Measurements from ENCODE around the gene TSPAN9. TPM values are rescaled to one million over a fixed set of nuclear protein-coding genes. Genes with fewer than 3 reads are reported as not detected.

TSPAN9 gene
- total and polyA plus RNA-seq, 10 of the 15 experiments (the other 5 are each of a cell fraction or from before 2014, with no cell fraction given): 0.03 to 1.0 (median 0.12) TPM; not detected in 5

DNA sequence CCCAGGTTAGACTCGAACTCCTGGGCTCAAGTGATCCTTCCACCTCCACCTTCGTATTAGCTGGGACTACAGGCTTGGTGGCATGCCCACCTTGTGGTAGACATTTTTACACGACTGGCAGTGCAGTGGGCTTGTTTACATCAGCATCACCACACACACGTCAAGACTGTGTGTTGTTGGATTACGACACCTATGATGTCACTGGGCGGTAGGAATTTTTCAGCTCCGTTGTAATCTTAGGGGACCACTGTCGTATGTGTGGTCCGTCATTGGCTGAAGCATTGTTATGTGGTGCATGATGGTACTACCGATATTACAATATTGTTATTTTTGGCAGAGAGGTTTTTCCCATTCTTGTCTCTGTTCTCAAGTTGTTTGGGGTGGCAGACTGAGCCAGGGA, 50.7 kb downstream of the TSPAN9 start:
- no peaks in the 10 kb centered on the region for H3K9me3 ChIP-seq (replicated peaks; ENCODE audit: control insufficient read depth, insufficient read depth, low read length)
- no peaks in the 10 kb centered on the region for H3K79me2 ChIP-seq (ENCODE audit: control insufficient read depth, insufficient read depth, low read length)
- no TSS peak for BruUV-seq (replicated peaks)
- H3K4me2 ChIP-seq (ENCODE audit: control insufficient read depth, insufficient read depth): no peak overlapping the region
- H3K36me3 ChIP-seq (ENCODE audit: control insufficient read depth in 2 of 2, insufficient read depth in 2 of 2, low read length in 1 of 2): no peaks in the 10 kb centered on the region
- ATAC-seq (no peak), DNase-seq (ENCODE audit: low read depth, low spot score) (no peak), FAIRE-seq (no peak)
- H3K9ac ChIP-seq (ENCODE audit: control insufficient read depth, insufficient read depth, low read length): no peak overlapping the region
- 45% methylated on average over 10 of the region's 10 CpGs for WGBS (ENCODE audit: insufficient coverage, insufficient replicate concordance, low lambda C conversion rate, missing lambda C conversion rate)
- H3K4me3 ChIP-seq: no peak overlapping the region
- RAD21 ChIA-PET (ENCODE audit: unreplicated experiment): no interaction called here
- intact Hi-C loops (cut with micrococcal nuclease; ENCODE audit: unreplicated experiment) (no loop called here), in situ Hi-C loops (cut with MboI) (no loop called here)
- SMC1A ChIA-PET (ENCODE audit: uncharacterized antibody, unreplicated experiment): no interaction called here
- no peak overlapping the region for H2AFZ ChIP-seq (ENCODE audit: control insufficient read depth, low read depth, low read length)
- peaks cover 2 to 5% of the 10 kb centered on the region in 2 experiments; a peak in 3 of 4 replicates for H3K27me3 ChIP-seq (replicated peaks in 1 of 2; ENCODE audit: control insufficient read depth in 2 of 2, insufficient read depth in 2 of 2, low read length in 1 of 2)
- H3K4me1 ChIP-seq (ENCODE audit: control insufficient read depth, insufficient read depth, low read length): no peaks in the 10 kb centered on the region
- no peaks in the 10 kb centered on the region for H4K20me1 ChIP-seq (ENCODE audit: control insufficient read depth, insufficient read depth)
- H3K27ac ChIP-seq (ENCODE audit: control insufficient read depth, insufficient read depth): no peak overlapping the region
- POLR2A ChIA-PET: interaction anchor here (0.6 kb wide), 1 partner anchor 158 kb away, joined by 3 read pairs; no protein-coding TSS in a partner anchor
- CTCF ChIA-PET: interaction anchor here (1.4 kb wide), 1 partner anchor 148 kb away, joined by 8 read pairs; no protein-coding TSS in a partner anchor
- TF ChIP-seq SREBF1 (IDR thresholded peaks at IDR 0.05; ENCODE audit: low read length) (no peak), NR2C2 (IDR thresholded peaks at IDR 0.05; ENCODE audit: borderline replicate concordance, control insufficient read depth, insufficient read length, low read depth) (no peak), EZH2 (IDR thresholded peaks at IDR 0.05; ENCODE audit: borderline replicate concordance, control insufficient read depth, low read depth, low read length) (no peak), IRF4 (IDR thresholded peaks at IDR 0.05; ENCODE audit: low read depth, low read length) (no peak), RBBP5 (conservative IDR thresholded peaks at IDR 0.05) (no peak), ZNF274 (IDR thresholded peaks at IDR 0.05; ENCODE audit: insufficient read depth, insufficient read length) (no peak), BMI1 (IDR thresholded peaks at IDR 0.05; ENCODE audit: borderline replicate concordance) (no peak), EP300 (IDR thresholded peaks at IDR 0.05; ENCODE audit: borderline replicate concordance in 1 of 2, control insufficient read depth in 1 of 2, low read depth in 2 of 2, low read length in 2 of 2) (no peak), SUPT20H (IDR thresholded peaks at IDR 0.05; ENCODE audit: borderline replicate concordance, control insufficient read depth, low read depth, low read length) (no peak), BACH1 (IDR thresholded peaks at IDR 0.05; ENCODE audit: borderline replicate concordance) (no peak), EED (IDR thresholded peaks at IDR 0.05; ENCODE audit: low read depth) (no peak), GATAD2B (conservative IDR thresholded peaks at IDR 0.05; ENCODE audit: low read depth) (no peak), SUZ12 (IDR thresholded peaks at IDR 0.05; ENCODE audit: unreplicated experiment) (no peak)
- TF ChIP-seq, protein P1, sequence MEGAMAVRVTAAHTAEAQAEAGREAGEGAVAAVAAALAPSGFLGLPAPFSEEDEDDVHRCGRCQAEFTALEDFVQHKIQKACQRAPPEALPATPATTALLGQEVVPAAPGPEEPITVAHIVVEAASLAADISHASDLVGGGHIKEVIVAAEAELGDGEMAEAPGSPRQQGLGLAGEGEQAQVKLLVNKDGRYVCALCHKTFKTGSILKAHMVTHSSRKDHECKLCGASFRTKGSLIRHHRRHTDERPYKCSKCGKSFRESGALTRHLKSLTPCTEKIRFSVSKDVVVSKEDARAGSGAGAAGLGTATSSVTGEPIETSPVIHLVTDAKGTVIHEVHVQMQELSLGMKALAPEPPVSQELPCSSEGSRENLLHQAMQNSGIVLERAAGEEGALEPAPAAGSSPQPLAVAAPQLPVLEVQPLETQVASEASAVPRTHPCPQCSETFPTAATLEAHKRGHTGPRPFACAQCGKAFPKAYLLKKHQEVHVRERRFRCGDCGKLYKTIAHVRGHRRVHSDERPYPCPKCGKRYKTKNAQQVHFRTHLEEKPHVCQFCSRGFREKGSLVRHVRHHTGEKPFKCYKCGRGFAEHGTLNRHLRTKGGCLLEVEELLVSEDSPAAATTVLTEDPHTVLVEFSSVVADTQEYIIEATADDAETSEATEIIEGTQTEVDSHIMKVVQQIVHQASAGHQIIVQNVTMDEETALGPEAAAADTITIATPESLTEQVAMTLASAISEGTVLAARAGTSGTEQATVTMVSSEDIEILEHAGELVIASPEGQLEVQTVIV (IDR thresholded peaks at IDR 0.05; ENCODE audit: borderline replicate concordance, partially characterized antibody): no peak
- TF ChIP-seq, protein P2, sequence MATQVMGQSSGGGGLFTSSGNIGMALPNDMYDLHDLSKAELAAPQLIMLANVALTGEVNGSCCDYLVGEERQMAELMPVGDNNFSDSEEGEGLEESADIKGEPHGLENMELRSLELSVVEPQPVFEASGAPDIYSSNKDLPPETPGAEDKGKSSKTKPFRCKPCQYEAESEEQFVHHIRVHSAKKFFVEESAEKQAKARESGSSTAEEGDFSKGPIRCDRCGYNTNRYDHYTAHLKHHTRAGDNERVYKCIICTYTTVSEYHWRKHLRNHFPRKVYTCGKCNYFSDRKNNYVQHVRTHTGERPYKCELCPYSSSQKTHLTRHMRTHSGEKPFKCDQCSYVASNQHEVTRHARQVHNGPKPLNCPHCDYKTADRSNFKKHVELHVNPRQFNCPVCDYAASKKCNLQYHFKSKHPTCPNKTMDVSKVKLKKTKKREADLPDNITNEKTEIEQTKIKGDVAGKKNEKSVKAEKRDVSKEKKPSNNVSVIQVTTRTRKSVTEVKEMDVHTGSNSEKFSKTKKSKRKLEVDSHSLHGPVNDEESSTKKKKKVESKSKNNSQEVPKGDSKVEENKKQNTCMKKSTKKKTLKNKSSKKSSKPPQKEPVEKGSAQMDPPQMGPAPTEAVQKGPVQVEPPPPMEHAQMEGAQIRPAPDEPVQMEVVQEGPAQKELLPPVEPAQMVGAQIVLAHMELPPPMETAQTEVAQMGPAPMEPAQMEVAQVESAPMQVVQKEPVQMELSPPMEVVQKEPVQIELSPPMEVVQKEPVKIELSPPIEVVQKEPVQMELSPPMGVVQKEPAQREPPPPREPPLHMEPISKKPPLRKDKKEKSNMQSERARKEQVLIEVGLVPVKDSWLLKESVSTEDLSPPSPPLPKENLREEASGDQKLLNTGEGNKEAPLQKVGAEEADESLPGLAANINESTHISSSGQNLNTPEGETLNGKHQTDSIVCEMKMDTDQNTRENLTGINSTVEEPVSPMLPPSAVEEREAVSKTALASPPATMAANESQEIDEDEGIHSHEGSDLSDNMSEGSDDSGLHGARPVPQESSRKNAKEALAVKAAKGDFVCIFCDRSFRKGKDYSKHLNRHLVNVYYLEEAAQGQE (IDR thresholded peaks at IDR 0.05; ENCODE audit: low read depth, low read length): no peak
- TF ChIP-seq, protein P3, sequence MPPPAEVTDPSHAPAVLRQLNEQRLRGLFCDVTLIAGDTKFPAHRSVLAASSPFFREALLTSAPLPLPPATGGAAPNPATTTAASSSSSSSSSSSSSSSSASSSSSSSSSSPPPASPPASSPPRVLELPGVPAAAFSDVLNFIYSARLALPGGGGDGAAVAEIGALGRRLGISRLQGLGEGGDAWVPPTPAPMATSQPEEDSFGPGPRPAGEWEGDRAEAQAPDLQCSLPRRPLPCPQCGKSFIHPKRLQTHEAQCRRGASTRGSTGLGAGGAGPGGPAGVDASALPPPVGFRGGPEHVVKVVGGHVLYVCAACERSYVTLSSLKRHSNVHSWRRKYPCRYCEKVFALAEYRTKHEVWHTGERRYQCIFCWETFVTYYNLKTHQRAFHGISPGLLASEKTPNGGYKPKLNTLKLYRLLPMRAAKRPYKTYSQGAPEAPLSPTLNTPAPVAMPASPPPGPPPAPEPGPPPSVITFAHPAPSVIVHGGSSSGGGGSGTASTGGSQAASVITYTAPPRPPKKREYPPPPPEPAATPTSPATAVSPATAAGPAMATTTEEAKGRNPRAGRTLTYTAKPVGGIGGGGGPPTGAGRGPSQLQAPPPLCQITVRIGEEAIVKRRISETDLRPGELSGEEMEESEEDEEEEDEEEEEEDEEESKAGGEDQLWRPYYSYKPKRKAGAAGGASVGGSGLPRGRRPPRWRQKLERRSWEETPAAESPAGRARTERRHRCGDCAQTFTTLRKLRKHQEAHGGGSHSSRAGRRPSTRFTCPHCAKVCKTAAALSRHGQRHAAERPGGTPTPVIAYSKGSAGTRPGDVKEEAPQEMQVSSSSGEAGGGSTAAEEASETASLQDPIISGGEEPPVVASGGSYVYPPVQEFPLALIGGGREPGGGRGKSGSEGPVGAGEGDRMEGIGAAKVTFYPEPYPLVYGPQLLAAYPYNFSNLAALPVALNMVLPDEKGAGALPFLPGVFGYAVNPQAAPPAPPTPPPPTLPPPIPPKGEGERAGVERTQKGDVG (CRISPR knock-in tag; IDR thresholded peaks at IDR 0.05): no peak
